ENCODE data around the gene MOB1B.

MOB1B gene

GRCh38 chr4:70993181-70994068, 91.3 kb downstream of the MOB1B start, which contains the start of gene DCK:
Gene DCK (plus strand): TSS chr4:70993649. CDS start chr4:70993836, 187 bp downstream.
- Histone ChIP-seq H3K36me3 (ENCODE audit: control insufficient read depth in 4 of 4, insufficient read depth in 4 of 4, low read length in 3 of 4) (peaks cover 0 to 7% (median 2%) of the 10 kb centered on the region in 4 experiments), H3K9me3 (ENCODE audit: control extremely low read depth in 1 of 5, control insufficient read depth in 4 of 5, insufficient read depth in 2 of 5, low read depth in 1 of 5, low read length in 4 of 5) (no peaks in the 10 kb centered on the region), H3K4me3 (ENCODE audit: control insufficient read depth in 1 of 7, extremely low read depth in 1 of 7, insufficient read depth in 4 of 7, low read depth in 2 of 7, low read length in 6 of 7) (peak within 1 kb of the TSS; percentile 85 to 99 (median 97)), H3K27me3 (replicated peaks in 2 of 5; ENCODE audit: control insufficient read depth in 4 of 5, insufficient read depth in 5 of 5, low read length in 4 of 5) (no peaks in the 10 kb centered on the region), H3K4me1 (ENCODE audit: control extremely low read depth in 1 of 4, control insufficient read depth in 4 of 4, insufficient read depth in 4 of 4, low read length in 3 of 4) (peaks cover 29 to 52% (median 38%) of the 10 kb centered on the region in 4 experiments), H3K27ac (ENCODE audit: insufficient read depth in 1 of 2, low read depth in 1 of 2, low read length in 2 of 2, poor library complexity in 1 of 2, severe bottlenecking in 2 of 2) (peak within 1 kb of the TSS; percentile 74 to 89)
- 0% methylated on average over 61 of the region's 74 CpGs for WGBS (ENCODE audit: insufficient coverage)
- POLR2A ChIA-PET = interaction anchor here (1.4 kb wide), 1 partner anchor 91 kb away, joined by 5 read pairs; the partner anchor contains the start of gene MOB1B
- peak; percentile 91 to 94 (median 92) for DNase-seq
- CTCF ChIA-PET = interaction anchor here (0.7 to 11.3 kb wide), 4 partner anchors 10 to 17 kb away, joined by 3 to 82 read pairs (median 4); no protein-coding TSS in a partner anchor

GRCh38 chr4:70994069-70994366, 91.8 kb downstream of the MOB1B start:
- WGBS (ENCODE audit: insufficient coverage) = 0% methylated on average over 1 of the region's 11 CpGs
- H3K4me1 ChIP-seq (ENCODE audit: control extremely low read depth in 1 of 4, control insufficient read depth in 4 of 4, insufficient read depth in 4 of 4, low read length in 3 of 4) = peaks cover 29 to 55% (median 38%) of the 10 kb centered on the region in 4 experiments
- POLR2A ChIA-PET = interaction anchor here (1.4 kb wide), 1 partner anchor 92 kb away, joined by 5 read pairs; the partner anchor contains the start of gene MOB1B

GRCh38 chr4:70994387-70995099, 92.4 kb downstream of the MOB1B start:
- WGBS (ENCODE audit: insufficient coverage) = no CpG with 5 or more reads among the region's 10 CpGs
- H3K4me1 ChIP-seq (ENCODE audit: control extremely low read depth in 1 of 4, control insufficient read depth in 4 of 4, insufficient read depth in 4 of 4, low read length in 3 of 4) = peaks cover 29 to 55% (median 38%) of the 10 kb centered on the region in 4 experiments
- H3K27ac ChIP-seq (ENCODE audit: insufficient read depth in 1 of 2, low read depth in 1 of 2, low read length in 2 of 2, poor library complexity in 1 of 2, severe bottlenecking in 2 of 2) = peak overlapping the region; percentile 74 to 89
- peak overlapping the region in 6 of 7 experiments; percentile 85 to 98 (median 96) for H3K4me3 ChIP-seq (ENCODE audit: control insufficient read depth in 1 of 7, extremely low read depth in 1 of 7, insufficient read depth in 4 of 7, low read depth in 2 of 7, low read length in 6 of 7)
- no peaks in the 10 kb centered on the region for H3K27me3 ChIP-seq (replicated peaks in 2 of 5; ENCODE audit: control insufficient read depth in 4 of 5, insufficient read depth in 5 of 5, low read length in 4 of 5)
- CTCF ChIA-PET = interaction anchor here (1.2 to 11.3 kb wide), 5 partner anchors 9 to 388 kb away, joined by 3 to 82 read pairs (median 5); no protein-coding TSS in a partner anchor
- peak in 2 of 3 donors; percentile 59 to 77 for DNase-seq
- H3K36me3 ChIP-seq (ENCODE audit: control insufficient read depth in 4 of 4, insufficient read depth in 4 of 4, low read length in 3 of 4) = peaks cover 0 to 15% (median 10%) of the 10 kb centered on the region in 4 experiments
- POLR2A ChIA-PET = interaction anchor here (1.1 to 1.4 kb wide), 2 partner anchors 54 to 93 kb away, joined by 3 to 5 read pairs; partner anchors contain the start of gene MOB1B
- no peaks in the 10 kb centered on the region for H3K9me3 ChIP-seq (ENCODE audit: control extremely low read depth in 1 of 5, control insufficient read depth in 4 of 5, insufficient read depth in 2 of 5, low read depth in 1 of 5, low read length in 4 of 5)

More at GRCh38 chr4:70994069-70994366, 91.8 kb downstream of the MOB1B start:
- no peaks in the 10 kb centered on the region for H3K27me3 ChIP-seq (replicated peaks in 2 of 5; ENCODE audit: control insufficient read depth in 4 of 5, insufficient read depth in 5 of 5, low read length in 4 of 5)
- no peak for DNase-seq
- peak overlapping the region; percentile 74 to 89 for H3K27ac ChIP-seq (ENCODE audit: insufficient read depth in 1 of 2, low read depth in 1 of 2, low read length in 2 of 2, poor library complexity in 1 of 2, severe bottlenecking in 2 of 2)
- H3K9me3 ChIP-seq (ENCODE audit: control extremely low read depth in 1 of 5, control insufficient read depth in 4 of 5, insufficient read depth in 2 of 5, low read depth in 1 of 5, low read length in 4 of 5) = no peaks in the 10 kb centered on the region
- H3K4me3 ChIP-seq (ENCODE audit: control insufficient read depth in 1 of 7, extremely low read depth in 1 of 7, insufficient read depth in 4 of 7, low read depth in 2 of 7, low read length in 6 of 7) = peak overlapping the region; percentile 85 to 99 (median 97)
- CTCF ChIA-PET = interaction anchor here (1.1 to 11.3 kb wide), 4 partner anchors 10 to 388 kb away, joined by 3 to 82 read pairs (median 4); no protein-coding TSS in a partner anchor
- peaks cover 0 to 13% (median 7%) of the 10 kb centered on the region in 4 experiments for H3K36me3 ChIP-seq (ENCODE audit: control insufficient read depth in 4 of 4, insufficient read depth in 4 of 4, low read length in 3 of 4)

DNA sequence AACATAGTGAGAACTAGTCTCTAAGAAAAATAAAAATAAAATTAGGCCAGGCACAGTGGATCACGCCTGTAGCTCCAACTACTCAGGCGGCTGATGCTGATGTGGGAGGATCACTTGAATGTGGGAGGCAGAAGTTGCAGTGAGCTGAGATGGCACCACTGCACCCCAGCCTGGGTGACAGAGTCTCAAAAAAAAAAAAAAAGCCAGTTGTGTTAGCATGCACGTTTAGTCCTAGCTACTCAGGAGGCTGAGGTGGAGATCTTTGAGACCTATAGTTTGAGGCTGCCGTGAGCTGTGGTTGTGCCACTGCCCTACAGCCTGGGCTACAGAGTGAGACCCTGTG, 93.8 kb downstream of the MOB1B start:
- H3K27ac ChIP-seq (ENCODE audit: insufficient read depth in 1 of 2, low read depth in 1 of 2, low read length in 2 of 2, poor library complexity in 1 of 2, severe bottlenecking in 2 of 2) = peak overlapping the region; percentile 41 to 89
- no peaks in the 10 kb centered on the region for H3K27me3 ChIP-seq (replicated peaks in 2 of 5; ENCODE audit: control insufficient read depth in 4 of 5, insufficient read depth in 5 of 5, low read length in 4 of 5)
- peaks cover 0 to 19% (median 16%) of the 10 kb centered on the region in 4 experiments for H3K36me3 ChIP-seq (ENCODE audit: control insufficient read depth in 4 of 4, insufficient read depth in 4 of 4, low read length in 3 of 4)
- CTCF ChIA-PET = interaction anchor here (1.1 to 11.3 kb wide), 5 partner anchors 12 to 159 kb away, joined by 3 to 82 read pairs (median 5); partner anchors contain the start of gene MOB1B
- peaks cover 0 to 4% (median 0%) of the 10 kb centered on the region in 5 experiments for H3K9me3 ChIP-seq (ENCODE audit: control extremely low read depth in 1 of 5, control insufficient read depth in 4 of 5, insufficient read depth in 2 of 5, low read depth in 1 of 5, low read length in 4 of 5)
- WGBS (ENCODE audit: insufficient coverage) = 11% methylated on average over 4 of the region's 4 CpGs
- DNase-seq = peak in 1 of 3 donors; percentile 23
- peaks cover 29 to 55% (median 38%) of the 10 kb centered on the region in 4 experiments for H3K4me1 ChIP-seq (ENCODE audit: control extremely low read depth in 1 of 4, control insufficient read depth in 4 of 4, insufficient read depth in 4 of 4, low read length in 3 of 4)
- POLR2A ChIA-PET = no interaction called here
- H3K4me3 ChIP-seq (ENCODE audit: control insufficient read depth in 1 of 7, extremely low read depth in 1 of 7, insufficient read depth in 4 of 7, low read depth in 2 of 7, low read length in 6 of 7) = peak overlapping the region in 6 of 7 experiments; percentile 52 to 98 (median 96)

DNA sequence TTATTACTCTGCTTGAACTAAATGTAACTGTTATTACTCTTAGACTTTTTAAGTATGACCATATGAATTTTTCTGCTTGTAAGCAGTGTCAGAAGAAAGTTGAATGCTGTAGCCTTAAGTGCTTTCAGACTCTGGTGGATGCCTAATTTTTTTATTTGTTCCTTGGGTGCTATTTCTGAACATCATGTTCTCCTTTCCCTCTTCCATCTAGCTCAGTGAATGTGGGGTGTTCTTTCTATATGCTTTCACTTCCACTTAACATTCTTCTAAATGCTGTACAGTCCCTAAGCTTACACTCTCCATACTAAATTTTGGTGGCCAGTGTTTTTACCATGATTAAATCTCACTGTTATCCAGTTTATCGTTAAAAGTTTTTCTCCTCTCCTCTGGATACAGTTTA, 94.9 kb downstream of the MOB1B start:
- WGBS (ENCODE audit: insufficient coverage) = 60% methylated on average over 1 of the region's 1 CpG
- DNase-seq = peak in 2 of 3 donors; percentile 25 to 28
- Histone ChIP-seq H3K9me3 (ENCODE audit: control extremely low read depth in 1 of 5, control insufficient read depth in 4 of 5, insufficient read depth in 2 of 5, low read depth in 1 of 5, low read length in 4 of 5) (peaks cover 0 to 6% (median 3%) of the 10 kb centered on the region in 5 experiments), H3K27me3 (replicated peaks in 2 of 5; ENCODE audit: control insufficient read depth in 4 of 5, insufficient read depth in 5 of 5, low read length in 4 of 5) (no peaks in the 10 kb centered on the region), H3K4me3 (ENCODE audit: control insufficient read depth in 1 of 7, extremely low read depth in 1 of 7, insufficient read depth in 4 of 7, low read depth in 2 of 7, low read length in 6 of 7) (peak overlapping the region in 6 of 7 experiments; percentile 52 to 98 (median 96)), H3K4me1 (ENCODE audit: control extremely low read depth in 1 of 4, control insufficient read depth in 4 of 4, insufficient read depth in 4 of 4, low read length in 3 of 4) (peaks cover 29 to 55% (median 38%) of the 10 kb centered on the region in 4 experiments), H3K36me3 (ENCODE audit: control insufficient read depth in 4 of 4, insufficient read depth in 4 of 4, low read length in 3 of 4) (peaks cover 0 to 21% (median 17%) of the 10 kb centered on the region in 4 experiments), H3K27ac (ENCODE audit: insufficient read depth in 1 of 2, low read depth in 1 of 2, low read length in 2 of 2, poor library complexity in 1 of 2, severe bottlenecking in 2 of 2) (peak overlapping the region; percentile 41 to 89)
- ChIA-PET POLR2A (interaction anchor here (0.8 kb wide), 1 partner anchor 158 kb away, joined by 5 read pairs; no protein-coding TSS in a partner anchor), CTCF (interaction anchor here (0.7 to 11.3 kb wide), 5 partner anchors 13 to 557 kb away, joined by 3 to 82 read pairs (median 4); partner anchors contain the start of gene MOB1B)

GRCh38 chr4:70997546-70997945, 95.4 kb downstream of the MOB1B start:
- no CpG with 5 or more reads among the region's 2 CpGs for WGBS (ENCODE audit: insufficient coverage)
- H3K27ac ChIP-seq (ENCODE audit: insufficient read depth in 1 of 2, low read depth in 1 of 2, low read length in 2 of 2, poor library complexity in 1 of 2, severe bottlenecking in 2 of 2) = peak overlapping the region; percentile 41 to 89
- H3K4me1 ChIP-seq (ENCODE audit: control extremely low read depth in 1 of 4, control insufficient read depth in 4 of 4, insufficient read depth in 4 of 4, low read length in 3 of 4) = peaks cover 29 to 53% (median 36%) of the 10 kb centered on the region in 4 experiments
- CTCF ChIA-PET = interaction anchor here (0.7 to 11.3 kb wide), 4 partner anchors 13 to 556 kb away, joined by 3 to 82 read pairs (median 6); no protein-coding TSS in a partner anchor
- POLR2A ChIA-PET = interaction anchor here (0.6 to 0.8 kb wide), 2 partner anchors 60 to 159 kb away, joined by 4 to 5 read pairs; no protein-coding TSS in a partner anchor
- H3K36me3 ChIP-seq (ENCODE audit: control insufficient read depth in 4 of 4, insufficient read depth in 4 of 4, low read length in 3 of 4) = peaks cover 0 to 21% (median 17%) of the 10 kb centered on the region in 4 experiments
- peaks cover 0 to 6% (median 3%) of the 10 kb centered on the region in 5 experiments for H3K9me3 ChIP-seq (ENCODE audit: control extremely low read depth in 1 of 5, control insufficient read depth in 4 of 5, insufficient read depth in 2 of 5, low read depth in 1 of 5, low read length in 4 of 5)
- peak overlapping the region in 6 of 7 experiments; percentile 10 to 98 (median 96) for H3K4me3 ChIP-seq (ENCODE audit: control insufficient read depth in 1 of 7, extremely low read depth in 1 of 7, insufficient read depth in 4 of 7, low read depth in 2 of 7, low read length in 6 of 7)
- no peaks in the 10 kb centered on the region for H3K27me3 ChIP-seq (replicated peaks in 2 of 5; ENCODE audit: control insufficient read depth in 4 of 5, insufficient read depth in 5 of 5, low read length in 4 of 5)
- DNase-seq = peak in 2 of 3 donors; percentile 26 to 48
